Measurements from ENCODE around the gene LIPI.
"Not testable (repeated sequence)": the region's sequence is repeated elsewhere in the genome, so short reads cannot be mapped to it uniquely, and the experiment has no call there.

LIPI gene

GRCh38 chr21:14114251-14114650, 96.5 kb downstream of the LIPI start:
- in situ Hi-C loops (cut with MboI; ENCODE audit: low sequenced_read_pairs, unreplicated experiment), result no loop called here

GRCh38 chr21:14104564-14104963, 106.2 kb downstream of the LIPI start:
- DNase-seq (ENCODE audit: low spot score); in situ Hi-C loops (cut with MboI; ENCODE audit: low sequenced_read_pairs, unreplicated experiment): not testable (repeated sequence)

More at GRCh38 chr21:14114251-14114650, 96.5 kb downstream of the LIPI start:
- no peak for TF ChIP-seq CTCF (IDR thresholded peaks at IDR 0.05; ENCODE audit: borderline replicate concordance, control extremely low read depth, extremely low read depth, insufficient read depth, missing control alignments)
- no peak for DNase-seq (ENCODE audit: low spot score)

GRCh38 chr21:14099570-14099969, 111.2 kb downstream of the LIPI start:
- no peak for TF ChIP-seq CTCF (IDR thresholded peaks at IDR 0.05; ENCODE audit: borderline replicate concordance, control extremely low read depth, extremely low read depth, insufficient read depth, missing control alignments)
- DNase-seq (ENCODE audit: low spot score), result no peak
- in situ Hi-C loops (cut with MboI; ENCODE audit: low sequenced_read_pairs, unreplicated experiment), result no loop called here

- in situ Hi-C loops (cut with MboI; ENCODE audit: low sequenced_read_pairs, unreplicated experiment), result no loop called here
- no peak for TF ChIP-seq CTCF (IDR thresholded peaks at IDR 0.05; ENCODE audit: borderline replicate concordance, control extremely low read depth, extremely low read depth, insufficient read depth, missing control alignments)
- DNase-seq (ENCODE audit: low spot score), result no peak
These were observed 112.8 kb downstream of the LIPI start for GRCh38 chr21:14097881-14098499.

- DNase-seq (ENCODE audit: low spot score), result no peak
- in situ Hi-C loops (cut with MboI; ENCODE audit: low sequenced_read_pairs, unreplicated experiment), result no loop called here
- TF ChIP-seq CTCF (IDR thresholded peaks at IDR 0.05; ENCODE audit: borderline replicate concordance, control extremely low read depth, extremely low read depth, insufficient read depth, missing control alignments), result no peak
These were observed 114.2 kb downstream of the LIPI start for GRCh38 chr21:14096577-14096976.

GRCh38 chr21:14096172-14096571, 114.6 kb downstream of the LIPI start:
- DNase-seq (ENCODE audit: low spot score), result no peak
- in situ Hi-C loops (cut with MboI; ENCODE audit: low sequenced_read_pairs, unreplicated experiment), result no loop called here
- no peak for TF ChIP-seq CTCF (IDR thresholded peaks at IDR 0.05; ENCODE audit: borderline replicate concordance, control extremely low read depth, extremely low read depth, insufficient read depth, missing control alignments)

- no peak for TF ChIP-seq CTCF (IDR thresholded peaks at IDR 0.05; ENCODE audit: borderline replicate concordance, control extremely low read depth, extremely low read depth, insufficient read depth, missing control alignments)
These were observed 115.7 kb downstream of the LIPI start for GRCh38 chr21:14095056-14095455.

More at GRCh38 chr21:14095056-14095455, 115.7 kb downstream of the LIPI start:
- no peak for DNase-seq (ENCODE audit: low spot score)
- in situ Hi-C loops (cut with MboI; ENCODE audit: low sequenced_read_pairs, unreplicated experiment), result no loop called here
